H9 (cell line): ENCODE results near the gene ITPR1. TPM values are rescaled to one million over a fixed set of nuclear protein-coding genes. Genes with fewer than 3 reads are reported as not detected.

Experiments used
- DNase-seq: peaks from one replicate; pipeline ENCODE4 v3.0.0-alpha.2; 2017
- H2AFZ ChIP-seq: one replicate; pipeline ENCODE4 v1.6.1; 2013; ENCODE audit warnings: mild to moderate bottlenecking, low read length, control low read depth, moderate library complexity
- H2AK5ac ChIP-seq: 2 replicates; pipeline ENCODE4 v1.6.1; 2013; ENCODE audit warnings: low read length, control low read depth, mixed read lengths; ENCODE audit not compliant: insufficient read length
- H2BK120ac ChIP-seq: one replicate; pipeline ENCODE4 v1.6.1; 2013; ENCODE audit warnings: low read depth, mild to moderate bottlenecking, low read length, control low read depth, inconsistent platforms; ENCODE audit not compliant: poor library complexity, severe bottlenecking
- H2BK12ac ChIP-seq: 2 replicates; pipeline ENCODE4 v1.6.1; 2013; ENCODE audit warnings: low read length, control low read depth, mixed read lengths, low read depth; ENCODE audit not compliant: insufficient read length
- H2BK15ac ChIP-seq: 2 replicates; pipeline ENCODE4 v1.6.1; 2013; ENCODE audit warnings: low read depth, low read length, control low read depth
- H2BK20ac ChIP-seq: one replicate; pipeline ENCODE4 v1.6.1; 2013; ENCODE audit warnings: low read depth, mild to moderate bottlenecking, low read length, control low read depth, inconsistent platforms; ENCODE audit not compliant: poor library complexity, severe bottlenecking
- H2BK5ac ChIP-seq: 2 replicates; pipeline ENCODE4 v1.6.1; 2013; ENCODE audit warnings: low read length, control low read depth, mixed read lengths; ENCODE audit not compliant: insufficient read length
- H3K14ac ChIP-seq: 2 replicates; pipeline ENCODE4 v1.6.1; 2013; ENCODE audit warnings: low read length, control low read depth; ENCODE audit not compliant: insufficient read depth
- H3K18ac ChIP-seq: 2 replicates; pipeline ENCODE4 v1.6.1; 2013; ENCODE audit warnings: low read depth, mild to moderate bottlenecking, mixed read lengths, low read length, control low read depth; ENCODE audit not compliant: insufficient read length
- H3K23ac ChIP-seq: 2 replicates; pipeline ENCODE4 v1.6.1; 2013; ENCODE audit warnings: low read length, control low read depth, mixed read lengths, low read depth; ENCODE audit not compliant: insufficient read length
- H3K23me2 ChIP-seq: 2 replicates; pipeline ENCODE4 v1.6.1; 2013; ENCODE audit warnings: low read depth, mild to moderate bottlenecking, mixed read lengths, low read length, control low read depth; ENCODE audit not compliant: insufficient read length, poor library complexity, severe bottlenecking
- H3K27ac ChIP-seq: 2 replicates; pipeline ENCODE4 v1.5.1; 2013; ENCODE audit warnings: low read length, control low read depth, mixed read lengths, low read depth; ENCODE audit not compliant: insufficient read length
- H3K27me3 ChIP-seq: 2 replicates; pipeline ENCODE4 v1.6.1; 2013; ENCODE audit warnings: low read length, control low read depth, inconsistent platforms; ENCODE audit not compliant: insufficient read depth
- H3K4ac ChIP-seq: 2 replicates; pipeline ENCODE4 v1.6.1; 2013; ENCODE audit warnings: low read depth, mild to moderate bottlenecking, control low read depth, inconsistent platforms, low read length, moderate library complexity
- H3K4me1 ChIP-seq: 2 replicates; pipeline ENCODE4 v1.6.1; 2013; ENCODE audit warnings: low read length, control low read depth, inconsistent platforms; ENCODE audit not compliant: insufficient read depth
- H3K4me2 ChIP-seq: 2 replicates; pipeline ENCODE4 v1.6.1; 2013; ENCODE audit warnings: low read length, control low read depth, mixed read lengths; ENCODE audit not compliant: insufficient read length, insufficient read depth
- H3K56ac ChIP-seq: 2 replicates; pipeline ENCODE4 v1.6.1; 2013; ENCODE audit warnings: low read depth, mild to moderate bottlenecking, mixed read lengths, low read length, control low read depth; ENCODE audit not compliant: insufficient read length
- H3K79me1 ChIP-seq: 2 replicates; pipeline ENCODE4 v1.6.1; 2013; ENCODE audit warnings: low read depth, mild to moderate bottlenecking, moderate library complexity, low read length, control low read depth, inconsistent platforms; ENCODE audit not compliant: insufficient read depth, poor library complexity, severe bottlenecking
- H3K79me2 ChIP-seq: 2 replicates; pipeline ENCODE4 v1.6.1; 2013; ENCODE audit warnings: low read length, control low read depth, inconsistent platforms; ENCODE audit not compliant: insufficient read depth
- H3K9ac ChIP-seq: 2 replicates; pipeline ENCODE4 v1.6.1; 2013; ENCODE audit warnings: low read length, control low read depth, mixed read lengths; ENCODE audit not compliant: insufficient read length; ENCODE audit errors: extremely low read depth
- H3K9me3 ChIP-seq: one replicate; pipeline ENCODE4 v1.6.1; 2013; ENCODE audit warnings: low read depth, low read length, inconsistent platforms; ENCODE audit not compliant: control insufficient read depth
- H3T11ph ChIP-seq: one replicate; pipeline ENCODE4 v1.6.1; 2013; ENCODE audit warnings: mild to moderate bottlenecking, low read length, control low read depth, inconsistent platforms
- H4K20me1 ChIP-seq: one replicate; pipeline ENCODE4 v1.6.1; 2013; ENCODE audit not compliant: control insufficient read depth, insufficient read length, insufficient read depth
- H4K5ac ChIP-seq: 2 replicates; pipeline ENCODE4 v1.6.1; 2013; ENCODE audit warnings: low read depth, mild to moderate bottlenecking, mixed read lengths, low read length, control low read depth; ENCODE audit not compliant: insufficient read length
- H4K8ac ChIP-seq: replicated peaks from 2 replicates; pipeline ENCODE4 v1.6.1; 2013; ENCODE audit warnings: low read length, control low read depth, mixed read lengths, low read depth; ENCODE audit not compliant: insufficient read length
- H4K91ac ChIP-seq: 2 replicates; pipeline ENCODE4 v1.6.1; 2013; ENCODE audit warnings: low read depth, mild to moderate bottlenecking, moderate library complexity, mixed read lengths, low read length, control low read depth; ENCODE audit not compliant: insufficient read length
- H3K27ac Mint-ChIP-seq, 3 experiments: 2 replicates in 2 of 3; 3 replicates in 1 of 3; pipeline ENCODE4 v1.8.0; 2020 to 2021; ENCODE audit warnings: mixed read lengths in 3 of 3, mild to moderate bottlenecking in 1 of 3, moderate library complexity in 1 of 3
- H3K27me3 Mint-ChIP-seq: 2 replicates; pipeline ENCODE4 v1.8.0; 2021; ENCODE audit warnings: low read depth, mild to moderate bottlenecking, moderate library complexity, mixed read lengths
- H3K36me3 Mint-ChIP-seq, 3 experiments: 2 replicates in 2 of 3; 3 replicates in 1 of 3; pipeline ENCODE4 v1.8.0; 2020 to 2021; ENCODE audit warnings: low read depth in 3 of 3, mixed read lengths in 3 of 3; ENCODE audit not compliant: insufficient read depth in 1 of 3
- H3K4me1 Mint-ChIP-seq, 2 experiments: 2 replicates each; pipeline ENCODE4 v1.8.0; 2020; ENCODE audit warnings: mixed read lengths in 2 of 2
- H3K4me3 Mint-ChIP-seq, 2 experiments: 2 replicates in 1 of 2; 3 replicates in 1 of 2; pipeline ENCODE4 v1.8.0; 2020 to 2021; ENCODE audit warnings: mild to moderate bottlenecking in 2 of 2, mixed read lengths in 2 of 2, moderate library complexity in 1 of 2
- H3K9me3 Mint-ChIP-seq, 2 experiments: 2 replicates in 1 of 2; 3 replicates in 1 of 2; pipeline ENCODE4 v1.8.0; 2020; ENCODE audit warnings: mild to moderate bottlenecking in 2 of 2, mixed read lengths in 2 of 2, moderate library complexity in 1 of 2
- WGBS: extraction: QIAGEN DNeasy Blood & Tissue Kit; methylation state at CpG from one replicate; pipeline ENCODE4 v1.1.7; 2013; ENCODE audit warnings: missing lambda C conversion rate, low lambda C conversion rate, mixed read lengths; ENCODE audit not compliant: insufficient read length; ENCODE audit errors: extremely low coverage; 5-methylcytosine and 5-hydroxymethylcytosine counted together
- total RNA-seq: library from RNA; stranded (reverse); gene quantifications from 2 replicates; pipeline ENCODE4 v1.2.1, GENCODE V29; 2021
- TF ChIP-seq, protein P1 (sequence below): fragments of 200-600 bp; sonication (generic); conservative IDR thresholded peaks from 3 replicates; pipeline ENCODE4 v1.8.0; 2021; ENCODE audit warnings: antibody characterized with exemption, mild to moderate bottlenecking

The ITPR1 gene
- total RNA-seq, 1 experiment from 2014 or later = 4.2 TPM

DNA sequence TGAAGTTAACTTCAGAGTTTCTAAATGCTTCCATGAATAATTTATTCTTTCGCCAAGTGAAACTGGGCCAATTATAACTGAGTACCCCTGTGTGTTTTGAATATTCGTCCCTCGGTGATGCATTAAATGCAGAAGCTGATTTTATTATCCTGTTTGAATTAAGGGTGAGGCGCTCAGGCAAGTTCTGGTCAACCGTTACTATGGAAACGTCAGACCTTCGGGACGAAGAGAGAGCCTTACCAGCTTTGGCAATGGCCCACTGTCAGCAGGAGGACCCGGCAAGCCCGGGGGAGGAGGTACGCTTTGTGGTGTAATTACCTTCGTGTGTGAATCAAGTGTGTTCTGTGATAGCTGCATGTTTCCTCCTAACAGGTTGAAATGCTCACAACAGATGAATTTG, 239.8 kb downstream of the ITPR1 start:
- Histone ChIP-seq H4K20me1 (no peaks in the 10 kb centered on the region), H3K4ac (no peak overlapping the region), H4K8ac (no peak overlapping the region), H3K4me2 (no peak overlapping the region), H3K4me1 (peaks cover 6% of the 10 kb centered on the region; the same call in 1 of the 2 replicates), H3K23me2 (no peaks in the 10 kb centered on the region), H2BK12ac (no peak overlapping the region), H4K91ac (no peak overlapping the region), H2BK120ac (no peak overlapping the region), H3K56ac (no peak overlapping the region), H3K18ac (no peak overlapping the region), H3K27ac (no peak overlapping the region), H2BK5ac (no peak overlapping the region), H2AFZ (no peak overlapping the region), H2BK15ac (no peak overlapping the region), H4K5ac (no peak overlapping the region), H2BK20ac (no peak overlapping the region), H3K23ac (no peak overlapping the region), H3K9me3 (no peaks in the 10 kb centered on the region), H3K27me3 (no peaks in the 10 kb centered on the region), H2AK5ac (no peak overlapping the region), H3K9ac (no peak overlapping the region), H3K79me2 (no peaks in the 10 kb centered on the region), H3T11ph (no peak overlapping the region), H3K14ac (no peak overlapping the region), H3K79me1 (no peaks in the 10 kb centered on the region)
- H3K4me1 Mint-ChIP-seq = peaks cover 25 to 32% of the 10 kb centered on the region in 2 experiments
- H3K9me3 Mint-ChIP-seq = no peaks in the 10 kb centered on the region
- no CpG with 5 or more reads among the region's 12 CpGs for WGBS
- TF ChIP-seq, protein P1, sequence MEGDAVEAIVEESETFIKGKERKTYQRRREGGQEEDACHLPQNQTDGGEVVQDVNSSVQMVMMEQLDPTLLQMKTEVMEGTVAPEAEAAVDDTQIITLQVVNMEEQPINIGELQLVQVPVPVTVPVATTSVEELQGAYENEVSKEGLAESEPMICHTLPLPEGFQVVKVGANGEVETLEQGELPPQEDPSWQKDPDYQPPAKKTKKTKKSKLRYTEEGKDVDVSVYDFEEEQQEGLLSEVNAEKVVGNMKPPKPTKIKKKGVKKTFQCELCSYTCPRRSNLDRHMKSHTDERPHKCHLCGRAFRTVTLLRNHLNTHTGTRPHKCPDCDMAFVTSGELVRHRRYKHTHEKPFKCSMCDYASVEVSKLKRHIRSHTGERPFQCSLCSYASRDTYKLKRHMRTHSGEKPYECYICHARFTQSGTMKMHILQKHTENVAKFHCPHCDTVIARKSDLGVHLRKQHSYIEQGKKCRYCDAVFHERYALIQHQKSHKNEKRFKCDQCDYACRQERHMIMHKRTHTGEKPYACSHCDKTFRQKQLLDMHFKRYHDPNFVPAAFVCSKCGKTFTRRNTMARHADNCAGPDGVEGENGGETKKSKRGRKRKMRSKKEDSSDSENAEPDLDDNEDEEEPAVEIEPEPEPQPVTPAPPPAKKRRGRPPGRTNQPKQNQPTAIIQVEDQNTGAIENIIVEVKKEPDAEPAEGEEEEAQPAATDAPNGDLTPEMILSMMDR = no peak
- H3K4me3 Mint-ChIP-seq = no peak overlapping the region
- no peaks in the 10 kb centered on the region for H3K36me3 Mint-ChIP-seq
- no peak overlapping the region for H3K27ac Mint-ChIP-seq
- no peaks in the 10 kb centered on the region; the same call in 1 of the 2 replicates for H3K27me3 Mint-ChIP-seq
- peak; percentile 40 for DNase-seq
